Anterior cingulate cortex (tissue), 58 donors: ENCODE data around the gene ZNF296.

Source experiments
- DNase-seq, 58 donors: peaks; one replicate each; lab custom pipeline; 2025; lab: John Stamatoyannopoulos, UW

Gene ZNF296

GRCh38 chr19:45035755-45036154 is 40.5 kb downstream of the ZNF296 start:
- DNase-seq, result no peak

GRCh38 chr19:45032421-45032820 is 43.9 kb downstream of the ZNF296 start:
- no peak for DNase-seq

GRCh38 chr19:45030825-45031224 is 45.5 kb downstream of the ZNF296 start:
- no peak for DNase-seq

- no peak for DNase-seq
These were observed 48.9 kb downstream of the ZNF296 start for GRCh38 chr19:45027371-45027770.

GRCh38 chr19:45025264-45025663 is 51.0 kb downstream of the ZNF296 start:
- no peak for DNase-seq

GRCh38 chr19:45023048-45023447 is 53.2 kb downstream of the ZNF296 start:
- DNase-seq, result no peak

- DNase-seq, result no peak
These were observed 54.3 kb downstream of the ZNF296 start for GRCh38 chr19:45021971-45022370.
